Measurements from ENCODE around the gene ADAMTS14.
A peak's percentile ranks its signal among the peaks of the same experiment; 100 is the strongest.

DNA sequence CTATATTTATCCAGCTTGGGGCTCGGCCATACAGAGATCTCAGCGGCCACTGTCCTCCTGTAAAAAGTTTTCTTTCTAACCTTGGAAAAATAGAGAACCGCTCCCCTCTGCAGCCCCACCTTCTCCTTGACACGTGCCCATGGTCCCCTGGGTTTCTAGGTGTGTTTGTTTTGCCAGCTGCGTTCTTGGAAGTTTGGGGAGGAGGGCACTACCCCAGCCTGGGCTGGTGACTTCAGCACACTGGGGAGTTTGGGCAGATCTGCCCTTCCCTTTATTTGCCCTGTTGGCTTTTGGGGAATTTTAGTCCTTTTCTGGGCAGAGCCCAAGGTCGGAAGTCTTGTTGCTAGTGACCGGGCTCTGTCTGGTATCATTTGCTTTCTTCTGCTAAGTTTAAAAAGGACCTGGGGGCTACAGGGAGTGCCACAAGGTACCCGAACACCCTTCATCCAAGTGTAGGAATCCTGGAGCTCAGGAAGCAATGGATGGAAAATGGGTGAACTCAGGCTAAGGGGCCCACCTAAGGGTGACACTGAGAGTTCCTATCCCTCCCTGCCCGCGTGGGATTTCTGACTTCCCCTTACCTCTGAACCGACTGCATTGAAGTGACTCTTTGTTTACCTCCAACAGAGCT, 1.7 kb downstream of the ADAMTS14 start:
- TF ChIP-seq, protein P1, sequence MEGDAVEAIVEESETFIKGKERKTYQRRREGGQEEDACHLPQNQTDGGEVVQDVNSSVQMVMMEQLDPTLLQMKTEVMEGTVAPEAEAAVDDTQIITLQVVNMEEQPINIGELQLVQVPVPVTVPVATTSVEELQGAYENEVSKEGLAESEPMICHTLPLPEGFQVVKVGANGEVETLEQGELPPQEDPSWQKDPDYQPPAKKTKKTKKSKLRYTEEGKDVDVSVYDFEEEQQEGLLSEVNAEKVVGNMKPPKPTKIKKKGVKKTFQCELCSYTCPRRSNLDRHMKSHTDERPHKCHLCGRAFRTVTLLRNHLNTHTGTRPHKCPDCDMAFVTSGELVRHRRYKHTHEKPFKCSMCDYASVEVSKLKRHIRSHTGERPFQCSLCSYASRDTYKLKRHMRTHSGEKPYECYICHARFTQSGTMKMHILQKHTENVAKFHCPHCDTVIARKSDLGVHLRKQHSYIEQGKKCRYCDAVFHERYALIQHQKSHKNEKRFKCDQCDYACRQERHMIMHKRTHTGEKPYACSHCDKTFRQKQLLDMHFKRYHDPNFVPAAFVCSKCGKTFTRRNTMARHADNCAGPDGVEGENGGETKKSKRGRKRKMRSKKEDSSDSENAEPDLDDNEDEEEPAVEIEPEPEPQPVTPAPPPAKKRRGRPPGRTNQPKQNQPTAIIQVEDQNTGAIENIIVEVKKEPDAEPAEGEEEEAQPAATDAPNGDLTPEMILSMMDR (optimal IDR thresholded peaks at IDR 0.05 in 1 of 3, IDR thresholded peaks at IDR 0.05 in 1 of 3, conservative IDR thresholded peaks at IDR 0.05 in 1 of 3; ENCODE audit: extremely low read depth in 1 of 3, insufficient read depth in 2 of 3, low read length in 3 of 3) = no peak
- peak; percentile 17 for TF ChIP-seq EZH2 (IDR thresholded peaks at IDR 0.05; ENCODE audit: low read length)
